HEK293 (cell line): ENCODE measurements around the gene OPCML.

Experiments
- KLF10 ChIP-seq: fragments of 450-650 bp; IDR thresholded peaks from 2 replicates; pipeline ENCODE4 v1.5.1; 2018; ENCODE audit warnings: missing biosample characterization, mild to moderate bottlenecking, missing genetic modification characterization
- ZFP37 ChIP-seq: fragments of 450-650 bp; formaldehyde crosslinking; IDR thresholded peaks from 2 replicates; pipeline ENCODE4 v1.5.1; 2016; ENCODE audit warnings: missing biosample characterization, missing genetic modification characterization
- ZNF138 ChIP-seq: fragments of 450-650 bp; formaldehyde crosslinking; IDR thresholded peaks from 2 replicates; pipeline ENCODE4 v1.5.1; 2016; ENCODE audit warnings: missing biosample characterization, missing genetic modification characterization, borderline replicate concordance
- ZNF155 ChIP-seq: fragments of 450-650 bp; formaldehyde crosslinking; IDR thresholded peaks from 2 replicates; pipeline ENCODE4 v1.5.1; 2016; ENCODE audit warnings: missing biosample characterization, missing genetic modification characterization
- ZNF19 ChIP-seq: fragments of 450-650 bp; formaldehyde crosslinking; IDR thresholded peaks from 2 replicates; pipeline ENCODE4; 2016; ENCODE audit warnings: missing biosample characterization, missing genetic modification characterization, low read depth
- ZNF274 ChIP-seq, 2 experiments: fragments of 200-500 bp in 1 of 2; fragments of 450-650 bp in 1 of 2; sonication (Bioruptor generic) in 1 of 2; formaldehyde crosslinking in 1 of 2; IDR thresholded peaks; 2 replicates each; pipeline versions ENCODE4 v1.5.1 to v1.6.1; 2014 to 2016; ENCODE audit warnings: borderline replicate concordance in 1 of 2, inconsistent platforms in 1 of 2, low read length in 1 of 2, missing biosample characterization in 1 of 2, missing genetic modification characterization in 1 of 2
- ZNF292 ChIP-seq: fragments of 450-650 bp; formaldehyde crosslinking; IDR thresholded peaks from 2 replicates; pipeline ENCODE4 v1.5.1; 2016; ENCODE audit warnings: low read depth, missing biosample characterization, missing genetic modification characterization, borderline replicate concordance
- ZNF302 ChIP-seq: fragments of 450-650 bp; formaldehyde crosslinking; IDR thresholded peaks from 2 replicates; pipeline ENCODE4 v1.5.1; 2016; ENCODE audit warnings: missing biosample characterization, missing genetic modification characterization, low read depth
- ZNF747 ChIP-seq: fragments of 450-650 bp; formaldehyde crosslinking; IDR thresholded peaks from 2 replicates; pipeline ENCODE4 v1.5.1; 2016; ENCODE audit warnings: missing biosample characterization, missing genetic modification characterization
- TF ChIP-seq, protein P1 (sequence below): fragments of 450-650 bp; formaldehyde crosslinking; IDR thresholded peaks from 2 replicates; pipeline ENCODE4 v1.5.1; 2016; ENCODE audit warnings: missing biosample characterization, missing genetic modification characterization
- TF ChIP-seq, protein P2 (sequence below): fragments of 450-650 bp; formaldehyde crosslinking; IDR thresholded peaks from 2 replicates; pipeline ENCODE4 v1.5.1; 2016; ENCODE audit warnings: missing biosample characterization, missing genetic modification characterization, low read depth
- TF ChIP-seq, protein P3 (sequence below): fragments of 450-650 bp; formaldehyde crosslinking; IDR thresholded peaks from 2 replicates; pipeline ENCODE4 v1.5.1; 2016; ENCODE audit warnings: missing biosample characterization, missing genetic modification characterization, low read depth
- TF ChIP-seq, protein P4 (sequence below): fragments of 450-650 bp; formaldehyde crosslinking; IDR thresholded peaks from 2 replicates; pipeline ENCODE4 v1.5.1; 2017; ENCODE audit warnings: missing biosample characterization, missing genetic modification characterization

DNA sequence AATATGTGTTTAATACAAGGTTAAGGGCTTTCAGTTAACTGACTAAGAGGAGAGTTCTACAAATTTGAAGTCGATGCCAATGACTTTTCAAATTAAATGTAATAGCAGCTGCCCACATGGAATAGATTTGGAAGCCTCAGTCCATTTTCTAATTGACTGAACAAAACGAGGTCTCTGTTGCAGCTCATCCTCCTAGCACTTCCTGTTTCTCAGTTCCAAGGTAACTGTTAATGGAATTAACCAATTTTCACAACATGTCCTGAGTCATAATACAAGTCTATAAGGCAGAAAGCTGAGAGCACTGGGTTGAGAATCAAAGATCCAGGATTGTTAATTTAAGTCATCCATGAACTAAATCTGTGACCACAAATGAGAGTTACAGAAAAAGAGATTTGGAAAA lies 177.2 kb downstream of the OPCML start:
- no peak for TF ChIP-seq KLF10 (tag by site-specific recombination)
- TF ChIP-seq, protein P1, sequence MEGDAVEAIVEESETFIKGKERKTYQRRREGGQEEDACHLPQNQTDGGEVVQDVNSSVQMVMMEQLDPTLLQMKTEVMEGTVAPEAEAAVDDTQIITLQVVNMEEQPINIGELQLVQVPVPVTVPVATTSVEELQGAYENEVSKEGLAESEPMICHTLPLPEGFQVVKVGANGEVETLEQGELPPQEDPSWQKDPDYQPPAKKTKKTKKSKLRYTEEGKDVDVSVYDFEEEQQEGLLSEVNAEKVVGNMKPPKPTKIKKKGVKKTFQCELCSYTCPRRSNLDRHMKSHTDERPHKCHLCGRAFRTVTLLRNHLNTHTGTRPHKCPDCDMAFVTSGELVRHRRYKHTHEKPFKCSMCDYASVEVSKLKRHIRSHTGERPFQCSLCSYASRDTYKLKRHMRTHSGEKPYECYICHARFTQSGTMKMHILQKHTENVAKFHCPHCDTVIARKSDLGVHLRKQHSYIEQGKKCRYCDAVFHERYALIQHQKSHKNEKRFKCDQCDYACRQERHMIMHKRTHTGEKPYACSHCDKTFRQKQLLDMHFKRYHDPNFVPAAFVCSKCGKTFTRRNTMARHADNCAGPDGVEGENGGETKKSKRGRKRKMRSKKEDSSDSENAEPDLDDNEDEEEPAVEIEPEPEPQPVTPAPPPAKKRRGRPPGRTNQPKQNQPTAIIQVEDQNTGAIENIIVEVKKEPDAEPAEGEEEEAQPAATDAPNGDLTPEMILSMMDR (tag by site-specific recombination), result no peak
- TF ChIP-seq ZNF292 (tag by site-specific recombination), result no peak
- no peak for TF ChIP-seq ZNF155 (tag by site-specific recombination)
- TF ChIP-seq ZNF138 (tag by site-specific recombination), result no peak
- no peak for TF ChIP-seq ZNF274 (IDR thresholded peaks at IDR 0.05; ENCODE audit: low read length)
- no peak for TF ChIP-seq ZNF274 (tag by site-specific recombination; IDR thresholded peaks at IDR 0.05; ENCODE audit: borderline replicate concordance)
- no peak for TF ChIP-seq ZNF747 (tag by site-specific recombination)
- no peak for TF ChIP-seq ZNF302 (tag by site-specific recombination)
- TF ChIP-seq, protein P2, sequence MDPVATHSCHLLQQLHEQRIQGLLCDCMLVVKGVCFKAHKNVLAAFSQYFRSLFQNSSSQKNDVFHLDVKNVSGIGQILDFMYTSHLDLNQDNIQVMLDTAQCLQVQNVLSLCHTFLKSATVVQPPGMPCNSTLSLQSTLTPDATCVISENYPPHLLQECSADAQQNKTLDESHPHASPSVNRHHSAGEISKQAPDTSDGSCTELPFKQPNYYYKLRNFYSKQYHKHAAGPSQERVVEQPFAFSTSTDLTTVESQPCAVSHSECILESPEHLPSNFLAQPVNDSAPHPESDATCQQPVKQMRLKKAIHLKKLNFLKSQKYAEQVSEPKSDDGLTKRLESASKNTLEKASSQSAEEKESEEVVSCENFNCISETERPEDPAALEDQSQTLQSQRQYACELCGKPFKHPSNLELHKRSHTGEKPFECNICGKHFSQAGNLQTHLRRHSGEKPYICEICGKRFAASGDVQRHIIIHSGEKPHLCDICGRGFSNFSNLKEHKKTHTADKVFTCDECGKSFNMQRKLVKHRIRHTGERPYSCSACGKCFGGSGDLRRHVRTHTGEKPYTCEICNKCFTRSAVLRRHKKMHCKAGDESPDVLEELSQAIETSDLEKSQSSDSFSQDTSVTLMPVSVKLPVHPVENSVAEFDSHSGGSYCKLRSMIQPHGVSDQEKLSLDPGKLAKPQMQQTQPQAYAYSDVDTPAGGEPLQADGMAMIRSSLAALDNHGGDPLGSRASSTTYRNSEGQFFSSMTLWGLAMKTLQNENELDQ (tag by site-specific recombination), result no peak
- TF ChIP-seq, protein P3, sequence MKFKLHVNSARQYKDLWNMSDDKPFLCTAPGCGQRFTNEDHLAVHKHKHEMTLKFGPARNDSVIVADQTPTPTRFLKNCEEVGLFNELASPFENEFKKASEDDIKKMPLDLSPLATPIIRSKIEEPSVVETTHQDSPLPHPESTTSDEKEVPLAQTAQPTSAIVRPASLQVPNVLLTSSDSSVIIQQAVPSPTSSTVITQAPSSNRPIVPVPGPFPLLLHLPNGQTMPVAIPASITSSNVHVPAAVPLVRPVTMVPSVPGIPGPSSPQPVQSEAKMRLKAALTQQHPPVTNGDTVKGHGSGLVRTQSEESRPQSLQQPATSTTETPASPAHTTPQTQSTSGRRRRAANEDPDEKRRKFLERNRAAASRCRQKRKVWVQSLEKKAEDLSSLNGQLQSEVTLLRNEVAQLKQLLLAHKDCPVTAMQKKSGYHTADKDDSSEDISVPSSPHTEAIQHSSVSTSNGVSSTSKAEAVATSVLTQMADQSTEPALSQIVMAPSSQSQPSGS (tag by site-specific recombination), result no peak
- TF ChIP-seq, protein P4, sequence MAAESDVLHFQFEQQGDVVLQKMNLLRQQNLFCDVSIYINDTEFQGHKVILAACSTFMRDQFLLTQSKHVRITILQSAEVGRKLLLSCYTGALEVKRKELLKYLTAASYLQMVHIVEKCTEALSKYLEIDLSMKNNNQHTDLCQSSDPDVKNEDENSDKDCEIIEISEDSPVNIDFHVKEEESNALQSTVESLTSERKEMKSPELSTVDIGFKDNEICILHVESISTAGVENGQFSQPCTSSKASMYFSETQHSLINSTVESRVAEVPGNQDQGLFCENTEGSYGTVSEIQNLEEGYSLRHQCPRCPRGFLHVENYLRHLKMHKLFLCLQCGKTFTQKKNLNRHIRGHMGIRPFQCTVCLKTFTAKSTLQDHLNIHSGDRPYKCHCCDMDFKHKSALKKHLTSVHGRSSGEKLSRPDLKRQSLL (tag by site-specific recombination), result no peak
- TF ChIP-seq ZFP37 (tag by site-specific recombination), result no peak
- TF ChIP-seq ZNF19 (tag by site-specific recombination), result no peak
